Panc1 (cell line): ENCODE results near the gene ZNRF3.
"Not testable (repeated sequence)": the region's sequence is repeated elsewhere in the genome, so short reads cannot be mapped to it uniquely, and the experiment has no call there.

Source experiments
- POLR2AphosphoS5 ChIP-seq: IDR thresholded peaks from 2 replicates; pipeline ENCODE4 v1.6.1; 2012; ENCODE audit warnings: mild to moderate bottlenecking, low read depth, low read length, moderate library complexity
- SIN3A ChIP-seq: IDR thresholded peaks from 2 replicates; pipeline ENCODE4 v1.6.1; 2012; ENCODE audit warnings: low read depth, mild to moderate bottlenecking, low read length, moderate library complexity, borderline replicate concordance; ENCODE audit not compliant: insufficient read depth
- TF ChIP-seq, protein P1 (sequence below): fragments of 450-650 bp; IDR thresholded peaks from 2 replicates; pipeline ENCODE4 v1.5.1; 2017; ENCODE audit warnings: mild to moderate bottlenecking
- TF ChIP-seq, protein P2 (sequence below), 2 experiments: IDR thresholded peaks; 2 replicates each; pipeline ENCODE4 v1.6.1; 2011 to 2012; ENCODE audit warnings: low read depth in 2 of 2, control low read depth in 1 of 2, low read length in 1 of 2, mild to moderate bottlenecking in 1 of 2, moderate library complexity in 1 of 2; ENCODE audit not compliant: insufficient read depth in 1 of 2

DNA sequence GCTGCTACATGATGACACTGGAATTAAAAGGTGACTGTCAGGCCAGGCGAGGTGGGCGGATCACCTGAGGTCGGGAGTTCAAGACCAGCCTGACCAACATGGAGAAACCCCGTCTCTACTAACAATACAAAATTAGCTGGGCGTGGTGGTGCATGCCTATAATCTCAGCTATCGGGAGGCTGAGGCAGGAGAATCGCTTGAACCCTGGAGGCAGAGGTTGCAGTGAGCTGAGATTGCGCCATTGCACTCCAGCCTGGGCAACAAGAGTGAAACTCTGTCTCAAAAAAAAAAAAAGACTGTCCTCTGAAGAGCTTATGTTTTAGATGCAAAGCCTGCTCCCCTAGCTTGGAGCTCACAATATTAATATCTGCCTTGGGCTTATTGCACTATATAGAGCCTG is 122.4 kb downstream of the ZNRF3 start:
- TF ChIP-seq, protein P1, sequence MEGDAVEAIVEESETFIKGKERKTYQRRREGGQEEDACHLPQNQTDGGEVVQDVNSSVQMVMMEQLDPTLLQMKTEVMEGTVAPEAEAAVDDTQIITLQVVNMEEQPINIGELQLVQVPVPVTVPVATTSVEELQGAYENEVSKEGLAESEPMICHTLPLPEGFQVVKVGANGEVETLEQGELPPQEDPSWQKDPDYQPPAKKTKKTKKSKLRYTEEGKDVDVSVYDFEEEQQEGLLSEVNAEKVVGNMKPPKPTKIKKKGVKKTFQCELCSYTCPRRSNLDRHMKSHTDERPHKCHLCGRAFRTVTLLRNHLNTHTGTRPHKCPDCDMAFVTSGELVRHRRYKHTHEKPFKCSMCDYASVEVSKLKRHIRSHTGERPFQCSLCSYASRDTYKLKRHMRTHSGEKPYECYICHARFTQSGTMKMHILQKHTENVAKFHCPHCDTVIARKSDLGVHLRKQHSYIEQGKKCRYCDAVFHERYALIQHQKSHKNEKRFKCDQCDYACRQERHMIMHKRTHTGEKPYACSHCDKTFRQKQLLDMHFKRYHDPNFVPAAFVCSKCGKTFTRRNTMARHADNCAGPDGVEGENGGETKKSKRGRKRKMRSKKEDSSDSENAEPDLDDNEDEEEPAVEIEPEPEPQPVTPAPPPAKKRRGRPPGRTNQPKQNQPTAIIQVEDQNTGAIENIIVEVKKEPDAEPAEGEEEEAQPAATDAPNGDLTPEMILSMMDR = not testable (repeated sequence)
- TF ChIP-seq, protein P2, sequence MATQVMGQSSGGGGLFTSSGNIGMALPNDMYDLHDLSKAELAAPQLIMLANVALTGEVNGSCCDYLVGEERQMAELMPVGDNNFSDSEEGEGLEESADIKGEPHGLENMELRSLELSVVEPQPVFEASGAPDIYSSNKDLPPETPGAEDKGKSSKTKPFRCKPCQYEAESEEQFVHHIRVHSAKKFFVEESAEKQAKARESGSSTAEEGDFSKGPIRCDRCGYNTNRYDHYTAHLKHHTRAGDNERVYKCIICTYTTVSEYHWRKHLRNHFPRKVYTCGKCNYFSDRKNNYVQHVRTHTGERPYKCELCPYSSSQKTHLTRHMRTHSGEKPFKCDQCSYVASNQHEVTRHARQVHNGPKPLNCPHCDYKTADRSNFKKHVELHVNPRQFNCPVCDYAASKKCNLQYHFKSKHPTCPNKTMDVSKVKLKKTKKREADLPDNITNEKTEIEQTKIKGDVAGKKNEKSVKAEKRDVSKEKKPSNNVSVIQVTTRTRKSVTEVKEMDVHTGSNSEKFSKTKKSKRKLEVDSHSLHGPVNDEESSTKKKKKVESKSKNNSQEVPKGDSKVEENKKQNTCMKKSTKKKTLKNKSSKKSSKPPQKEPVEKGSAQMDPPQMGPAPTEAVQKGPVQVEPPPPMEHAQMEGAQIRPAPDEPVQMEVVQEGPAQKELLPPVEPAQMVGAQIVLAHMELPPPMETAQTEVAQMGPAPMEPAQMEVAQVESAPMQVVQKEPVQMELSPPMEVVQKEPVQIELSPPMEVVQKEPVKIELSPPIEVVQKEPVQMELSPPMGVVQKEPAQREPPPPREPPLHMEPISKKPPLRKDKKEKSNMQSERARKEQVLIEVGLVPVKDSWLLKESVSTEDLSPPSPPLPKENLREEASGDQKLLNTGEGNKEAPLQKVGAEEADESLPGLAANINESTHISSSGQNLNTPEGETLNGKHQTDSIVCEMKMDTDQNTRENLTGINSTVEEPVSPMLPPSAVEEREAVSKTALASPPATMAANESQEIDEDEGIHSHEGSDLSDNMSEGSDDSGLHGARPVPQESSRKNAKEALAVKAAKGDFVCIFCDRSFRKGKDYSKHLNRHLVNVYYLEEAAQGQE (IDR thresholded peaks at IDR 0.05; ENCODE audit: insufficient read depth in 1 of 2, low read depth in 2 of 2, low read length in 1 of 2) = not testable (repeated sequence)
- TF ChIP-seq SIN3A, POLR2AphosphoS5: not testable (repeated sequence)
